ENCODE data around the gene MIF. TPM values are rescaled to one million over a fixed set of nuclear protein-coding genes. Genes with fewer than 3 reads are reported as not detected.

MIF gene
- 164 and 291 TPM in 2 replicates for total RNA-seq

GRCh38 chr22:23893945-23894709 lies at the start of gene MIF:
TSS of gene MIF (plus strand) at chr22:23894383. CDS start at chr22:23894475, 92 bp downstream.

GRCh38 chr22:23857606-23858483 lies 36.3 kb upstream of the MIF start, which contains the start of gene SLC2A11:
TSS of gene SLC2A11 (plus strand) at chr22:23857875. CDS start at chr22:23858000, 125 bp downstream.

Other genes starting within 250 kb of the MIF start
- gene RGL4, start 203.4 kb upstream of the MIF start, total RNA-seq = not detected in 2 replicates
- gene ZNF70, start 143.3 kb upstream of the MIF start, total RNA-seq = 1.1 and 3.1 TPM in 2 replicates
- not detected in 2 replicates for gene VPREB3, start 140.0 kb upstream of the MIF start, total RNA-seq
- gene C22orf15, start 131.4 kb upstream of the MIF start, total RNA-seq = 0.13 and 0.81 TPM in 2 replicates
- gene CHCHD10, start 126.4 kb upstream of the MIF start, total RNA-seq = 2.8 and 5.4 TPM in 2 replicates
- 1.9 and 8.6 TPM in 2 replicates for gene MMP11, start 121.5 kb upstream of the MIF start, total RNA-seq
- 17.0 and 26.8 TPM in 2 replicates for gene SMARCB1, start 107.4 kb upstream of the MIF start, total RNA-seq
- 0.38 and 0.49 TPM in 2 replicates for gene DERL3, start 55.4 kb upstream of the MIF start, total RNA-seq
- gene SLC2A11, start 36.5 kb upstream of the MIF start, total RNA-seq = 2.8 and 7.9 TPM in 2 replicates
- 1.3 and 7.0 TPM in 2 replicates for gene GSTT2B, start 66.8 kb downstream of the MIF start, total RNA-seq
- 0.25 and 1.1 TPM in 2 replicates for gene DDTL, start 72.5 kb downstream of the MIF start, total RNA-seq
- 65.6 and 81.6 TPM in 2 replicates for gene DDT, start 80.1 kb downstream of the MIF start, total RNA-seq
- not detected in 2 replicates for gene GSTT2, start 85.8 kb downstream of the MIF start, total RNA-seq
- gene GSTT4, start 111.1 kb downstream of the MIF start, total RNA-seq = not detected in 2 replicates
- 28.5 and 57.3 TPM in 2 replicates for gene CABIN1, start 116.9 kb downstream of the MIF start, total RNA-seq

All from bladder microvascular endothelial cell (primary cell).